ENCODE results near the gene KIAA0232. TPM values are rescaled to one million over a fixed set of nuclear protein-coding genes. Genes with fewer than 3 reads are reported as not detected.

The KIAA0232 gene
- total and polyA plus RNA-seq, 9 of the 15 experiments (the other 6 are each of a cell fraction or from before 2014, with no cell fraction given), result 3.5 to 17.4 (median 13.0) TPM

DNA sequence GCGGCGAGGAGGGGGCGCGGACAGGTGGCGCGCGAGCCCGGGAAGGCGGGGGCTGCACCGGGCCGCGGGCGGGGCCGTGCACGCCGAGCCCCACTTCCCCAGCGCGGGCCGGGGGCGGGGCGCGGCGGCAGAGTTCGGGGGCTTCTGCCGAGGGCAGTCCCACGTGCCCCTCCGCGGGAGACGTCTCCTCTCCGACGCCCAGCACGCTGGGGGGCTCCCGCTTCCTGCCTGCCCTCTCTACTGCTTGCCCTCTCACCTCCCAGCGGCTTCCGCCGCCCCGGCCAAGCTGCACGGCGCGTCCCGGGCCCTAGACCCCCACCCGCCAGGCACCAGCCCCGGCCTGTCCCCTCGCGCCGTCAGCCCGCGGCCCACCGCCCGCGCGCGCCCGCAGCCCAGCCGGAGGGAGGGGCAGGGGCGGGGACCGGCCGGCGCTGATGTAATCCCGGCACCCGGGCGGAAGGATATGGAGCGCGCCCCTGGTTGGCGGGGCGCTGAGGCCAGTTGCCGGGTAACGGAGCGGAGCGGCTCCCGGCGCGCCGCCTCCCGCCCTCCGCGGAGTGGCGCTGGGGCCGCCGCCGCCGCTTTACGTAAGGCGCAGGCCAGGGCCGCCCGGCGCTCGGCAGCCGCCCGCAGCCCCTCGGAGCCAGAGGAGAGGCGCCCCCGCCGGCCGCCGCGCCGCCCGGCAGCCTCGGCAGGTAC, at the start of gene KIAA0232 (continued):
- TF ChIP-seq NR2C1 (IDR thresholded peaks at IDR 0.05) (no peak), NR2C1 (tag; IDR thresholded peaks at IDR 0.05) (no peak), CBX2 (IDR thresholded peaks at IDR 0.05; ENCODE audit: insufficient read depth, low read length, poor library complexity, severe bottlenecking) (no peak), NBN (IDR thresholded peaks at IDR 0.05; ENCODE audit: low read depth) (no peak), GABPA (tag; conservative IDR thresholded peaks at IDR 0.05; ENCODE audit: low read depth) (peak; percentile 80), OTX1 (CRISPR knock-in tag; IDR thresholded peaks at IDR 0.05) (no peak), ZFP30 (CRISPR knock-in tag; IDR thresholded peaks at IDR 0.05; ENCODE audit: borderline replicate concordance) (no peak), POLR2AphosphoS5 (IDR thresholded peaks at IDR 0.05; ENCODE audit: control insufficient read depth, insufficient read depth, low read depth, low read length) (no peak; the same call in 1 of the 2 replicates), ATF1 (CRISPR knock-in tag; IDR thresholded peaks at IDR 0.05) (no peak), ATF1 (tag; IDR thresholded peaks at IDR 0.05) (peak; percentile 32; the same call in 1 of the 2 replicates), CHD1 (IDR thresholded peaks at IDR 0.05; ENCODE audit: low read length) (no peak), SRSF1 (IDR thresholded peaks at IDR 0.05; ENCODE audit: low read depth, low read length) (no peak), ETV5 (CRISPR knock-in tag; IDR thresholded peaks at IDR 0.05; ENCODE audit: low read depth) (no peak), NCOA6 (IDR thresholded peaks at IDR 0.05) (no peak), FOXA1 (IDR thresholded peaks at IDR 0.05; ENCODE audit: borderline replicate concordance) (no peak), SOX6 (IDR thresholded peaks at IDR 0.05) (peak; percentile 59), NCOA2 (IDR thresholded peaks at IDR 0.05; ENCODE audit: partially characterized antibody in 2 of 2) (no peak), CREM (IDR thresholded peaks at IDR 0.05; ENCODE audit: low read depth) (peak; percentile 74; the same call in 1 of the 2 replicates), ZFX (CRISPR knock-in tag; IDR thresholded peaks at IDR 0.05) (no peak), HMG20A (CRISPR knock-in tag; conservative IDR thresholded peaks at IDR 0.05) (no peak), YBX1 (IDR thresholded peaks at IDR 0.05) (no peak), DACH1 (IDR thresholded peaks at IDR 0.05; ENCODE audit: partially characterized antibody) (no peak), HDAC8 (tag; IDR thresholded peaks at IDR 0.05) (peak; percentile 36; the same call in 1 of the 2 replicates), KLF10 (CRISPR knock-in tag; IDR thresholded peaks at IDR 0.05) (no peak), HDGF (IDR thresholded peaks at IDR 0.05) (no peak), TOE1 (IDR thresholded peaks at IDR 0.05; ENCODE audit: borderline replicate concordance) (no peak), TOE1 (CRISPR knock-in tag; IDR thresholded peaks at IDR 0.05; ENCODE audit: borderline replicate concordance, low read depth) (0 out of 2 replicates have a peak, but pooled peaks have one; percentile 17), SPI1 (IDR thresholded peaks at IDR 0.05; ENCODE audit: borderline replicate concordance, low read depth, low read length) (no peak)
- TF ChIP-seq, protein P1, sequence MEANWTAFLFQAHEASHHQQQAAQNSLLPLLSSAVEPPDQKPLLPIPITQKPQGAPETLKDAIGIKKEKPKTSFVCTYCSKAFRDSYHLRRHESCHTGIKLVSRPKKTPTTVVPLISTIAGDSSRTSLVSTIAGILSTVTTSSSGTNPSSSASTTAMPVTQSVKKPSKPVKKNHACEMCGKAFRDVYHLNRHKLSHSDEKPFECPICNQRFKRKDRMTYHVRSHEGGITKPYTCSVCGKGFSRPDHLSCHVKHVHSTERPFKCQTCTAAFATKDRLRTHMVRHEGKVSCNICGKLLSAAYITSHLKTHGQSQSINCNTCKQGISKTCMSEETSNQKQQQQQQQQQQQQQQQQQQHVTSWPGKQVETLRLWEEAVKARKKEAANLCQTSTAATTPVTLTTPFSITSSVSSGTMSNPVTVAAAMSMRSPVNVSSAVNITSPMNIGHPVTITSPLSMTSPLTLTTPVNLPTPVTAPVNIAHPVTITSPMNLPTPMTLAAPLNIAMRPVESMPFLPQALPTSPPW (CRISPR knock-in tag; IDR thresholded peaks at IDR 0.05), result peak; percentile 92
- TF ChIP-seq, protein P2, sequence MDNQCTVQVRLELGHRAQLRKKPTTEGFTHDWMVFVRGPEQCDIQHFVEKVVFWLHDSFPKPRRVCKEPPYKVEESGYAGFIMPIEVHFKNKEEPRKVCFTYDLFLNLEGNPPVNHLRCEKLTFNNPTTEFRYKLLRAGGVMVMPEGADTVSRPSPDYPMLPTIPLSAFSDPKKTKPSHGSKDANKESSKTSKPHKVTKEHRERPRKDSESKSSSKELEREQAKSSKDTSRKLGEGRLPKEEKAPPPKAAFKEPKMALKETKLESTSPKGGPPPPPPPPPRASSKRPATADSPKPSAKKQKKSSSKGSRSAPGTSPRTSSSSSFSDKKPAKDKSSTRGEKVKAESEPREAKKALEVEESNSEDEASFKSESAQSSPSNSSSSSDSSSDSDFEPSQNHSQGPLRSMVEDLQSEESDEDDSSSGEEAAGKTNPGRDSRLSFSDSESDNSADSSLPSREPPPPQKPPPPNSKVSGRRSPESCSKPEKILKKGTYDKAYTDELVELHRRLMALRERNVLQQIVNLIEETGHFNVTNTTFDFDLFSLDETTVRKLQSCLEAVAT (IDR thresholded peaks at IDR 0.05), result no peak

All from K562 (cell line).